GM13977 (cell line): ENCODE data around the gene PTPRG.

Experiments
- DNase-seq: peaks from one replicate; pipeline ENCODE4 v3.0.0; 2012; ENCODE audit warnings: low spot score
- in situ Hi-C: fragments of 300-500 bp; cut with MboI; formaldehyde crosslinking; loops from one replicate; pipeline ENCODE4 v1.12.0; 2022; ENCODE audit warnings: low sequenced_read_pairs, low pct_unique_long_range_greater_than_20kb, mixed read lengths, inconsistent platforms; ENCODE audit not compliant: unreplicated experiment
- TF ChIP-seq, protein P1 (sequence below): IDR thresholded peaks from 2 replicates; pipeline ENCODE4 v1.5.1; 2012; ENCODE audit warnings: mild to moderate bottlenecking, control low read depth; ENCODE audit not compliant: insufficient read depth; ENCODE audit errors: extremely low read depth, missing control alignments

Gene PTPRG

GRCh38 chr3:61820306-61820992 lies 259.1 kb downstream of the PTPRG start:
- no peak for DNase-seq
- in situ Hi-C loops: no loop called here
- TF ChIP-seq, protein P1, sequence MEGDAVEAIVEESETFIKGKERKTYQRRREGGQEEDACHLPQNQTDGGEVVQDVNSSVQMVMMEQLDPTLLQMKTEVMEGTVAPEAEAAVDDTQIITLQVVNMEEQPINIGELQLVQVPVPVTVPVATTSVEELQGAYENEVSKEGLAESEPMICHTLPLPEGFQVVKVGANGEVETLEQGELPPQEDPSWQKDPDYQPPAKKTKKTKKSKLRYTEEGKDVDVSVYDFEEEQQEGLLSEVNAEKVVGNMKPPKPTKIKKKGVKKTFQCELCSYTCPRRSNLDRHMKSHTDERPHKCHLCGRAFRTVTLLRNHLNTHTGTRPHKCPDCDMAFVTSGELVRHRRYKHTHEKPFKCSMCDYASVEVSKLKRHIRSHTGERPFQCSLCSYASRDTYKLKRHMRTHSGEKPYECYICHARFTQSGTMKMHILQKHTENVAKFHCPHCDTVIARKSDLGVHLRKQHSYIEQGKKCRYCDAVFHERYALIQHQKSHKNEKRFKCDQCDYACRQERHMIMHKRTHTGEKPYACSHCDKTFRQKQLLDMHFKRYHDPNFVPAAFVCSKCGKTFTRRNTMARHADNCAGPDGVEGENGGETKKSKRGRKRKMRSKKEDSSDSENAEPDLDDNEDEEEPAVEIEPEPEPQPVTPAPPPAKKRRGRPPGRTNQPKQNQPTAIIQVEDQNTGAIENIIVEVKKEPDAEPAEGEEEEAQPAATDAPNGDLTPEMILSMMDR: no peak

DNA sequence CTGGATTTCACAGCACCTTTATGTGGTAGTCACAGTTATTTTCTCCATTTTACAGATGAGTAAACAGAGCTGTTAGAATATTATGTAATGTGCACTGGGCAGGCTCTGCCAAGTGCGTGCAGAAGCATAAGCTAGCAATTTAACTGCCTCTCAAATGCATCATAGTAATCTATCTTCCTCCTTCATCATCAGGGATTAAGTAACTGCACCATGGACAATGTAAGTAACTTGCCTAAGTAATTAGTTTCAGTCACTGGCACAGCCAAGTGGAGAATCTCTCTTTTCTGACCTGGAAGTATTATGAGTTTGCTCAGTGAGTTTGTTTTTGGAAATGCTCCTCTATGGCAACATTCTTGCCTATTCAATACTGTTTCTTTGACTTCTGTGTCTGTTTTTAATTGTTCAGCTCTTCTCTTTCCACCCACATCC lies 260.5 kb downstream of the PTPRG start:
- in situ Hi-C loops: no loop called here

DNA sequence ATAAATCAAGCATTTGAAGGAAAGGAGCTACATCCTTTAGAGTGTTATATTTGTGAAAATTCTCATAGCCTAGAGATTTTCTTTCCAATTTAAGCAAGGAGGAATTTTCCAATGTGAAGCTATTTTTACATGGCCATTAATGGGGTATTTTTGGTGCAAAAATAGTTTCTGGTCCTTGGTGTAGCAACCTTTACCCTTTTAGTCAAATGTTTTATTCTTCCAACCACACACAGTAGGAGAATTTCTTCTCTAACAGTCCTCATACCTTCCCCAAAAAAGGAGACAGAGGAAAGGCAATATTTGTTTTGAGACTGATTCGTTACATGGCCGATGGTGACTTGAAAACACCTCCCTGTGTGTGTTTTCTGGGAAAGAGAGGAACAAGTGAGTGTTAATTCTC lies 261.2 kb downstream of the PTPRG start:
- in situ Hi-C loops: no loop called here
- TF ChIP-seq, protein P1: no peak

More for the DNA sequence above, 260.5 kb downstream of the PTPRG start:
- TF ChIP-seq, protein P1: no peak
- no peak for DNase-seq

DNA sequence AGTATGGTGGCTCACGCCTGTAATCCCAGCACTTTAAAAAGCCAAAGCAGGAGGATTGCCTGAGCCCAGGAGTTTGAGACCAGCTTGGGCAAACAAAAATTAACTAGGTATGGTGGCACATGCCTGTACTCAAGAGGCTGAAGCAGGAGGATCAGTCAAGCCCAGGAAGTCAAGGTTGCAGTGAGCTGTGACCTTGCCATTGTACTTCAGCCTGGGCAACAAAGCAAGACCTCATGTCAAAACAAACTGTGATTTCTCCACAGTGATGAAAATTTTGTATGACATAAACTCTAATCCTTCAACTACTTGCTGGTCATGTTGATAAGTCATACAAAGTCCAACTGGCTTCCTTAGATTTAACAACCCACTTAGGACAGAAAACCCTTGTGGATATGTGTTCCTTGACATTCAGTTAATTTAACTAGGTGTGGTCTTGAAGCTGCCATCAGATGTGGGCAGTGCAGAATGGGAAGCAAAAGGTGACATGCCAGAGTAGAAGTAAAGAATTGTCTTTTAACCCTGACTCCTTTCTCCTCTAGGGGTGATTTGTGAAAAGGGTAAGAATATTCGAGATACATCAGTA lies 263.3 kb downstream of the PTPRG start:
- in situ Hi-C loops: no loop called here
- DNase-seq: no peak
- TF ChIP-seq, protein P1: no peak

More for the DNA sequence above, 261.2 kb downstream of the PTPRG start:
- no peak for DNase-seq

GRCh38 chr3:61826161-61826560 lies 264.8 kb downstream of the PTPRG start:
- TF ChIP-seq, protein P1: no peak
- no peak for DNase-seq
- in situ Hi-C loops: no loop called here

DNA sequence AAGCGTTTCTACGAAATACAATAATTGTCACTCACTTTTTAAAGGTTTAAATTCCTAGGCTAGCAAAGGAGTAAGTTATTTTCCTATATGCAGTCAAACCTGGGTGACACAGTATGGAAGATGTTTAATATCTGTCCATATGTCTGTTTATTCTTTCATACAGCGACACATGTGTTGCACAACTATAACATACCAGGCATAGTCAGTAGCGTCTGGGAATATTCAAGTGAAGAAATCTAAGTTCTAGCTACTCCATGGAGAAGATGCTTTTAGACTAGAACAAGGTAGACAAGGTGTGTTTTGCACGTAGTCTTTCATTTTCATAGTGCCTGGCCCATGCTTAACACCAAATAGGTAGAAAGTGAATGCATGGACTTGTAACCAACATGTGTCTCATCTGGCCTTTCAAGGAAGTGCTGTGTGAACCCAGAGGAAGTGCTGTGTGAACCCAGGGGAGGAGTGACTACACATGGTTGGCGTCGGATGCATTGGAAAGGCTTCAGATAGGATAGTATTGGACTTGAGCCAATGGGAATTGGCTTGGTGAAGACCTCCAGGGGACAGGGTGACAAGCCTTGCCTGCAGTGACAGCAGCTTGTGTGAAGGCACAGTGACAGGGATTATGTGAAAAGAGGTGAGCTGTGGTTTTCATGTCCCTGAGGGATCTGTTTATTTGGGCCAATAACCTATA lies 267.0 kb downstream of the PTPRG start:
- TF ChIP-seq, protein P1: no peak
- in situ Hi-C loops: no loop called here
- no peak for DNase-seq
